Breast epithelium (tissue), 4 donors: ENCODE data around the gene MPRIP. TPM values are rescaled to one million over a fixed set of nuclear protein-coding genes. Genes with fewer than 3 reads are reported as not detected.

Experiments used
- DNase-seq, 2 donors: peaks; one replicate each; pipeline ENCODE4 v3.0.0-alpha.2; 2019; ENCODE audit warnings: low spot score in 2 of 2
- H3K27ac ChIP-seq, 2 donors: fragments of 200-600 bp; sonication (generic) in 1 of 2; one replicate each; pipeline ENCODE4 v1.5.1; 2016 to 2019; ENCODE audit warnings: mild to moderate bottlenecking in 1 of 2
- H3K27me3 ChIP-seq, 2 donors: fragments of 200-600 bp; sonication (generic) in 1 of 2; one replicate each; pipeline versions ENCODE4 v1.5.1 to v1.6.0; 2017 to 2019; ENCODE audit warnings: control low read depth in 1 of 2, mild to moderate bottlenecking in 1 of 2
- H3K36me3 ChIP-seq: fragments of 200-600 bp; one replicate; pipeline ENCODE4 v1.5.1; 2019
- H3K4me1 ChIP-seq, 2 donors: fragments of 200-600 bp; sonication (generic); one replicate each; pipeline ENCODE4 v1.5.1; 2016 to 2019; ENCODE audit warnings: control low read depth in 1 of 2
- H3K4me3 ChIP-seq, 3 donors: fragments of 200-600 bp; sonication (generic); 1 replicate in 2 of 3; 2 replicates in 1 of 3; pipeline ENCODE4 v1.5.1; 2016 to 2019; ENCODE audit warnings: mild to moderate bottlenecking in 3 of 3, moderate library complexity in 2 of 3
- H3K9me3 ChIP-seq, 2 donors: fragments of 200-600 bp; sonication (generic) in 1 of 2; one replicate each; pipeline ENCODE4 v1.5.1; 2016 to 2019; ENCODE audit warnings: control low read depth in 1 of 2
- POLR2A ChIP-seq: fragments of 450-650 bp; IDR thresholded peaks from one replicate; pipeline ENCODE4 v1.6.1; 2016; ENCODE audit warnings: antibody characterized with exemption, mild to moderate bottlenecking, moderate library complexity
- POLR2AphosphoS5 ChIP-seq, 3 donors: sonication (generic); formaldehyde crosslinking; IDR thresholded peaks; one replicate each; pipeline ENCODE4 v1.6.1; 2017; ENCODE audit warnings: antibody characterized with exemption in 3 of 3
- intact Hi-C: fragments of 100-400 bp; cut with DNase I; formaldehyde crosslinking; loops from one replicate; pipeline ENCODE4 v1.15.1; 2023; ENCODE audit warnings: low total_unique reads
- total RNA-seq, 3 donors: library from RNA; depleted of rRNA; stranded (reverse); fragments of >200 nt; gene quantifications; one replicate each; pipeline ENCODE4 v1.1.0, GENCODE V29; 2016
- TF ChIP-seq, protein P1 (sequence below), 3 donors: fragments of 450-650 bp; IDR thresholded peaks; one replicate each; pipeline ENCODE4 v1.5.1; 2016 to 2017; ENCODE audit warnings: antibody characterized with exemption in 3 of 3, mild to moderate bottlenecking in 3 of 3, moderate library complexity in 3 of 3

MPRIP gene
- total RNA-seq, 3 donors from 2014 or later, result 93.1 to 136 (median 124) TPM

DNA sequence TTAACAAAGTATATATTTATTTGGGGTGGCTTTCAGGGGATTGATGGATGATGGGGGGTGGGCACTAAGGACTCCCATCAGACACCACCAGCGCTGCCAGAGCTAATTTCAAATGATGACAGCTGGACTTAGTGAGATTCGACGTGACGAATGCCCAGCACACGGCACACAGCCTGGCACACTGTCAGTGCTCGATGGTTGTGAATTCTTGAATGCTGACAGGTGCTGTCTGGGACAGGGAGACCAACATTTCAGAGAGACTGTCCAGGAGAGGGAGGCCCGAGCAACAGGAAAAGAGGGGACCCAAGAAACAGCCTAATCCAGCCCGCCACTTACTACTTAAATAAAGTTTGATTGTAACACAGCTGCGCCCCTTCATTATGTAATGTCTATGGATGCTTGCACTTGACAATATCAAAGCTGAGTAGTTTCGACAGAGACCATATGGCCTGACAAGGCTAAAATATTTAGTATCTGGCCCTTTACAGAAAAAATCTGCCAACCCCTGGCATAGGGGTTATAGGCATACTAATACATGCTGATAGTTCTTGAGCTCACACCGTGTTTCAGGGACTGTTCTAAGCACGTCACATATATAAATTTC is 6.2 kb upstream of the MPRIP start:
- Histone ChIP-seq H3K27ac (no peak overlapping the region), H3K4me1 (peaks cover 0 to 8% of the 10 kb centered on the region in 2 donors), H3K36me3 (no peaks in the 10 kb centered on the region), H3K27me3 (no peaks in the 10 kb centered on the region), H3K9me3 (no peaks in the 10 kb centered on the region), H3K4me3 (no peak overlapping the region)
- intact Hi-C loops, result no loop called here
- TF ChIP-seq POLR2A (no peak), POLR2AphosphoS5 (IDR thresholded peaks at IDR 0.05) (no peak)
- TF ChIP-seq, protein P1, sequence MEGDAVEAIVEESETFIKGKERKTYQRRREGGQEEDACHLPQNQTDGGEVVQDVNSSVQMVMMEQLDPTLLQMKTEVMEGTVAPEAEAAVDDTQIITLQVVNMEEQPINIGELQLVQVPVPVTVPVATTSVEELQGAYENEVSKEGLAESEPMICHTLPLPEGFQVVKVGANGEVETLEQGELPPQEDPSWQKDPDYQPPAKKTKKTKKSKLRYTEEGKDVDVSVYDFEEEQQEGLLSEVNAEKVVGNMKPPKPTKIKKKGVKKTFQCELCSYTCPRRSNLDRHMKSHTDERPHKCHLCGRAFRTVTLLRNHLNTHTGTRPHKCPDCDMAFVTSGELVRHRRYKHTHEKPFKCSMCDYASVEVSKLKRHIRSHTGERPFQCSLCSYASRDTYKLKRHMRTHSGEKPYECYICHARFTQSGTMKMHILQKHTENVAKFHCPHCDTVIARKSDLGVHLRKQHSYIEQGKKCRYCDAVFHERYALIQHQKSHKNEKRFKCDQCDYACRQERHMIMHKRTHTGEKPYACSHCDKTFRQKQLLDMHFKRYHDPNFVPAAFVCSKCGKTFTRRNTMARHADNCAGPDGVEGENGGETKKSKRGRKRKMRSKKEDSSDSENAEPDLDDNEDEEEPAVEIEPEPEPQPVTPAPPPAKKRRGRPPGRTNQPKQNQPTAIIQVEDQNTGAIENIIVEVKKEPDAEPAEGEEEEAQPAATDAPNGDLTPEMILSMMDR (IDR thresholded peaks at IDR 0.05), result no peak
- no peak for DNase-seq

DNA sequence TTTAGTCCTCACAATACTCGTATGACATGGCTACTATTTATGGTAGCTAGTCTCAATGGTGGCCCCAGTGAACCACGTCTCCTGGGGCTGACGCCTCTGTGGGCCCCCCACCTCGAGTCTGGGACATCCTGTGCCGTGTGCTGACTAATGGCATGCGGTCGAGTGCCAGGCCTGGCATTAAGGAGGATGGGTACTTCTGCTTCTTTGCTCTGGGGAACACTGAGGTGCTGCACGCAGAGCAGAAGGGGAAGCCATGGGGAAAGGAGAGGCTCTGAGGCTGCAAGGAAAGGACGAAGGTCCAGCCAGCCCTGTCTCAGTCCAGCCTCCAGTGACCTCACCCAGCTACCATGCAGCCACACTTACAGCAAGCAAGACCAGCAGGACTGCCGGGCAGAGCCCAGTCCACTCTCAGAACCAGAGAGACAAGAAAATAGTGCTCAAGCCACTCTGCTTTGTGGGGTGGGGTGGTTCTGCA is 5.7 kb upstream of the MPRIP start:
- H3K27ac ChIP-seq, result no peak overlapping the region
- TF ChIP-seq POLR2A (no peak), POLR2AphosphoS5 (IDR thresholded peaks at IDR 0.05) (no peak)
- TF ChIP-seq, protein P1 (IDR thresholded peaks at IDR 0.05), result no peak
- H3K36me3 ChIP-seq, result no peaks in the 10 kb centered on the region
- H3K4me1 ChIP-seq, result peaks cover 0 to 8% of the 10 kb centered on the region in 2 donors
- DNase-seq, result peak in 1 of 2 donors; percentile 27
- intact Hi-C loops, result no loop called here
- H3K27me3 ChIP-seq, result no peaks in the 10 kb centered on the region
- H3K9me3 ChIP-seq, result no peaks in the 10 kb centered on the region
- no peak overlapping the region for H3K4me3 ChIP-seq

DNA sequence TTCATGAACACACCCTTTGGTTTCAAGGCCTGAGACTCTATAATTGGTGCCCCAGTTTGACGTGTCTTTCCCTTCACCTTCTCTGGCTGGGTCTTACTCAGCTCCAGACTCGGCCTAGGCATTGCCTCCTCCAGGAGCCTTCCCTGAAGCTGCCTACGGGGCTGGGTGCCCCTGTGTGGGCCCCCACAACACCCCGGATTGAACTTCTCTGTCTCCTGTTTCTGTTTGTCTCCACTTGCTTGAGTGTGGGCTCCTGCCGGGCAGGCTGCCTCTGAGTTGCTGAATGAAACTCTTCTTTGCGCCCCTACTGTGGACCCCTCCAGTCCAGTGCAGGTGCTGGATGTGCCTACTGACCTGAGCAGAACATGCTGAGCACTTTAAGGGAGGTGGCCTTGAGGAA is 2.3 kb upstream of the MPRIP start:
- no peaks in the 10 kb centered on the region for H3K36me3 ChIP-seq
- H3K27me3 ChIP-seq, result no peaks in the 10 kb centered on the region
- peak in 1 of 2 donors; percentile 17 for DNase-seq
- no peak overlapping the region for H3K27ac ChIP-seq
- peaks cover 0 to 2% of the 10 kb centered on the region in 2 donors for H3K4me1 ChIP-seq
- H3K4me3 ChIP-seq, result no peak overlapping the region
- TF ChIP-seq, protein P1 (IDR thresholded peaks at IDR 0.05), result no peak
- TF ChIP-seq POLR2A (no peak), POLR2AphosphoS5 (IDR thresholded peaks at IDR 0.05) (no peak)
- intact Hi-C loops, result no loop called here
- no peaks in the 10 kb centered on the region for H3K9me3 ChIP-seq

DNA sequence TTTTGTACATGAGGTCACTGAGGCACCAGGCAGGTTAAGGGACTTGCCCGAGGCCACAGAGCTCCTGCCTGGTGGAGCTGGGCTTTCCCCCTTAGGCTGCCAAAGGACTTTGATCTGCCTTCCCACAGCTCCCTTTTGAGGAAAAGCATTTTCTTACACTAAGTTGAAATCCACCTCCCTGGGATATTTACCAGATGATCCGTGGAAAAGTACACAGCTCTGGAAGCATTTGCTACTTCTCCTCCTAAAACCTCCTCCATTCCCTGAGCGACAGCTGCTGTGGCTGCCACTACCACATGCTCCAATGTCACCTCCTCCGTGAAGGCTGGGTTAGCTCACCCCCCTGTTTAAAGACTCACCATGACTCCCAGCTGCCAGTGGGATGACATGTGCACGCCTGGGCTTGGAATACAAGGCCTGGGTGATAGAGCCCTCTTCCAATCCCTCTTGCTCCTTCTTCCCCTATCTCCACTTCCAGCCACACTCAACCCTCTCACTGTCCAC is 1.2 kb upstream of the MPRIP start:
- peak in 1 of 2 donors; percentile 33 for DNase-seq
- intact Hi-C loops, result no loop called here
- Histone ChIP-seq H3K27ac (peak overlapping the region in 1 of 2 donors; percentile 13), H3K4me3 (no peak overlapping the region), H3K36me3 (no peaks in the 10 kb centered on the region), H3K4me1 (peaks cover 0 to 7% of the 10 kb centered on the region in 2 donors), H3K9me3 (no peaks in the 10 kb centered on the region), H3K27me3 (no peaks in the 10 kb centered on the region)
- TF ChIP-seq POLR2AphosphoS5 (IDR thresholded peaks at IDR 0.05), result no peak
- TF ChIP-seq, protein P1 (IDR thresholded peaks at IDR 0.05), result no peak
- no peak for TF ChIP-seq POLR2A

DNA sequence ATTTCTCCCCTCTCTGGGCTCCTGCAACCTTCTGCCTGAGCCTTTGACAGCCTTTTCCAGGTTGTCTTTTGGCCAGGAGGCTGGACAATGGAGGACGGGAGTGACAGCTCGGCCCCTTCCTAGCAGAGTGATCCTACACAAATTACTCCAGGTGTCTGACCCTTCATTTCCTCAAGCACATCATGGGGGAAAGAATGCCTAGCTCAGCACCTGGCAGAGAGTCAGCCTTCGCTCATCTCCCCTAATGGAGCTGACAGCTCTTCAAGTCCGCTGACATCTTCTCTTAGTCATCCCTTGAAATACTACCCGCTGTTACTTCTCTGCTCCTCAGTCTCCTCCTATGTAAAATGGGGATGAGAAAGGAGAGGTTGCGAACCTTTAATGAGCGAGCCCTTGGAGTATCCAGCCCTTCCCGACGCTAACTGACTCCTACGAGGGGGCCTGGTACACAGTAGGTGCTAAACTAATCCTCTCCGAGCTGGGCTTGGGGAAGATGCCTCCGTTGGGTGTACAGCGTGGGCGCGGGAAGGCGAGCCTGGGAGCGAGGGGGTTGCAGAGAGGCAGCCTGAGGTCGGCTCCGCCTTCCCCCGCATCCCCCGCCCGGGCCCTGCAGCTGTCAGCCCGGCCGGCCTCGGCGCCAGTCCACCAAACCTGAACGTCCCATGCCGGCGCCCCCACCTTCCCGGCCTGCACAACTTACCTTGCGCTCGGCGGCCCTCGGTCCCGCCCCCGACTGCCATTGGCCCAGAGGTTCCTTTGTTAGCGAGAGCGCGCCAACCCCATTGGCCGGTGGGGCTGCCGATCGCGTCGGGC is 480 bp upstream of the MPRIP start:
- Histone ChIP-seq H3K4me1 (peaks cover 0 to 7% of the 10 kb centered on the region in 2 donors), H3K27ac (peak overlapping the region; percentile 12 to 57), H3K9me3 (no peaks in the 10 kb centered on the region), H3K36me3 (no peaks in the 10 kb centered on the region), H3K27me3 (no peaks in the 10 kb centered on the region), H3K4me3 (peak overlapping the region; percentile 51 to 87 (median 69))
- TF ChIP-seq POLR2A, result no peak
- peak in 1 of 3 donors; percentile 45 for TF ChIP-seq POLR2AphosphoS5 (IDR thresholded peaks at IDR 0.05)
- TF ChIP-seq, protein P1 (IDR thresholded peaks at IDR 0.05), result no peak
- DNase-seq, result peak; percentile 98
- intact Hi-C loops, result no loop called here
